ENCODE measurements around the gene TMEM238. TPM values are rescaled to one million over a fixed set of nuclear protein-coding genes. Genes with fewer than 3 reads are reported as not detected.

The TMEM238 gene
- polyA plus RNA-seq, 1 of the 3 experiments (the other 2 are of a cell fraction) = 0.12 TPM

GRCh38 chr19:55368106-55368505, 16.0 kb downstream of the TMEM238 start:
- Histone ChIP-seq H3K9me2 (no peaks in the 10 kb centered on the region), H3K4me2 (0 out of 2 replicates have a peak overlapping the region, but pooled peaks have one; percentile 76), H3F3A (replicated peaks; ENCODE audit: insufficient read depth) (peaks cover 29% of the 10 kb centered on the region), H2AFZ (ENCODE audit: low read depth) (no peak overlapping the region), H3K27me3 (ENCODE audit: insufficient read depth) (no peaks in the 10 kb centered on the region), H4K20me1 (ENCODE audit: insufficient read depth) (no peaks in the 10 kb centered on the region), H3K4me1 (ENCODE audit: control insufficient read depth in 1 of 2, insufficient read depth in 2 of 2, low read depth in 1 of 2, low read length in 1 of 2) (peaks cover 17 to 18% of the 10 kb centered on the region in 2 experiments; a peak in 3 of 4 replicates), H3K36me3 (replicated peaks in 1 of 2; ENCODE audit: control insufficient read depth in 1 of 2, insufficient read depth in 2 of 2, low read length in 1 of 2) (peaks cover 0 to 4% of the 10 kb centered on the region in 2 experiments), H3K79me2 (ENCODE audit: insufficient read depth) (peaks cover 14% of the 10 kb centered on the region), H3K9ac (no peak overlapping the region), H3K9me3 (no peaks in the 10 kb centered on the region), H3K27ac (ENCODE audit: low read depth in 2 of 2, low read length in 1 of 2) (no peak overlapping the region), H3K4me3 (ENCODE audit: low read depth in 2 of 2, low read length in 1 of 2) (no peak overlapping the region)
- no peak for DNase-seq
- TF ChIP-seq ELF1 (IDR thresholded peaks at IDR 0.05) = no peak
- no peak for TF ChIP-seq SIN3A (IDR thresholded peaks at IDR 0.05; ENCODE audit: borderline replicate concordance, low read depth, low read length)
- TF ChIP-seq ZBTB33 (IDR thresholded peaks at IDR 0.05; ENCODE audit: borderline replicate concordance, low read depth) = no peak
- TF ChIP-seq PBX3 (IDR thresholded peaks at IDR 0.05) = no peak
- TF ChIP-seq TCF12 (IDR thresholded peaks at IDR 0.05) = no peak
- TF ChIP-seq SMC3 (IDR thresholded peaks at IDR 0.05; ENCODE audit: low read depth, low read length) = no peak
- TF ChIP-seq CHD2 (IDR thresholded peaks at IDR 0.05; ENCODE audit: low read length, partially characterized antibody) = no peak
- no peak for TF ChIP-seq GATA2 (CRISPR knock-in tag; IDR thresholded peaks at IDR 0.05)
- no peak for TF ChIP-seq FOXJ3 (CRISPR knock-in tag; IDR thresholded peaks at IDR 0.05)
- no peak for TF ChIP-seq YY1 (IDR thresholded peaks at IDR 0.05; ENCODE audit: low read depth)
- no peak for TF ChIP-seq MXI1 (IDR thresholded peaks at IDR 0.05; ENCODE audit: low read depth, low read length)
- no peak for TF ChIP-seq RAD21 (IDR thresholded peaks at IDR 0.05; ENCODE audit: low read length)
- TF ChIP-seq TAF1 (IDR thresholded peaks at IDR 0.05; ENCODE audit: borderline replicate concordance, low read depth, low read length) = no peak
- no peak for TF ChIP-seq GABPA (IDR thresholded peaks at IDR 0.05; ENCODE audit: low read depth)
- TF ChIP-seq FOXM1 (IDR thresholded peaks at IDR 0.05; ENCODE audit: low read depth) = no peak
- TF ChIP-seq POLR2AphosphoS5 (IDR thresholded peaks at IDR 0.05; ENCODE audit: low read depth, low read length) = no peak
- TF ChIP-seq, protein P1, sequence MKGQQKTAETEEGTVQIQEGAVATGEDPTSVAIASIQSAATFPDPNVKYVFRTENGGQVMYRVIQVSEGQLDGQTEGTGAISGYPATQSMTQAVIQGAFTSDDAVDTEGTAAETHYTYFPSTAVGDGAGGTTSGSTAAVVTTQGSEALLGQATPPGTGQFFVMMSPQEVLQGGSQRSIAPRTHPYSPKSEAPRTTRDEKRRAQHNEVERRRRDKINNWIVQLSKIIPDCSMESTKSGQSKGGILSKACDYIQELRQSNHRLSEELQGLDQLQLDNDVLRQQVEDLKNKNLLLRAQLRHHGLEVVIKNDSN (IDR thresholded peaks at IDR 0.05; ENCODE audit: borderline replicate concordance, low read depth) = no peak
- 86% methylated on average over 9 of the region's 16 CpGs for WGBS (ENCODE audit: low lambda C conversion rate)
- ChIA-PET CTCF (interaction anchor here (1.1 to 2.5 kb wide), 6 partner anchors 16 to 281 kb away, joined by 3 to 10 read pairs (median 6); partner anchors contain the start of genes KMT5C and TMEM238), POLR2A (interaction anchor here (0.7 to 2.8 kb wide), 2 partner anchors 15 to 39 kb away, joined by 3 to 14 read pairs; partner anchors contain the start of genes TMEM238 and UBE2S)
